NCI-H187 treated with DMSO at 0.1 percent for 48 hours (cell line): ENCODE results near the gene SMURF1.

Experiments
- DNase-seq: peaks from one replicate; lab custom pipeline; 2025; lab: John Stamatoyannopoulos, UW

The SMURF1 gene

DNA sequence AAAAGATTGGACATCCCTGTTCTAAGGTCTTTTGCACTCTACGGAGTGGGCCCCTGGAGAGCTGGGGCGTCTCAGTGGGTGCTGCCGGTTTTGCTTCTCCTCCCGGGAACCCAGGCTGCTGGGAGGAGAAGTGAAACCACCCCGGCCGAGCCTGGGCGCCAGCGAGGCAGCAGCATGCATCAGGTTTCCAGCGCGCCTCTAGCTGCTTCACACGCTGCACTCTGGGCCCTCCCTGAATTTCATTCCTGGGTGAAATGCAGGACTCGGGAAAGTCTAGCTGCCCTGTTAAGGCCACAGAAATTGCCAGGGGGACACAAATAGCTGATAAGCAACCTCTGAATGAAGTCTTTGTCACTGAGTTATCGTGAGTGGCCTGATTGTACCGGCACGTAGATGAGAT, 138.1 kb downstream of the SMURF1 start:
- no peak for DNase-seq

DNA sequence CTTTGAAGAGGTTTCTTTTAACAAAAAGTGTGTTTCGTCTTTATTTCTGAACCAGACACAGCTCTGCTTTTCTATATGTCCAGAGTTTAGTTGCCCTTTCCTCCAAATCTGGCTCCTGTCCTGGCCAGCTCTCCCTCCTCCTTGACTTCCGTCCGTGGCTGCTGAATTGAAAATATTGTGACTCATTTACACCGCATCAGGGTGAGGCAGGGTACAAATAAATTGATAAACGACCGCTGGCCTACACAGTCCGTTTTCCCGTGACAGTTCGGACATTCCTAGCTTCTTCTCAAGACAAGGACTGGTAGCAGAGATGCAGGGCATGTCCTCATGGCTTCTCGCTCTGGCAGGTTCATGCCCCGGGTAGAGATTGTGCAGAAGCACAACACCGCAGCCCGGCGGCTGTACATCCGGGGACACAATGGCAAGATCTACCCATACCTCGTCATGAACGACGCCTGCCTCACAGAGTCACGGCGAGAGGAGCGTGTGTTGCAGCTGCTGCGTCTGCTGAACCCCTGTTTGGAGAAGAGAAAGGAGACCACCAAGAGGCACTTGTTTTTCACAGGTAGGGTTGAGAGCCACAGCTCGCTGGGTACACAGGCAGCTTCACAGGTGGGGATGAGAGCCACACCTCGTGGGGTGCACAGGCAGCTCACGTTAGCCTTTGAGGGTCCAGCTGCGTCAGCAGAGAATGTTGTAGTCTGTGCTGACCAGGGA, 139.0 kb downstream of the SMURF1 start:
- DNase-seq: no peak

DNA sequence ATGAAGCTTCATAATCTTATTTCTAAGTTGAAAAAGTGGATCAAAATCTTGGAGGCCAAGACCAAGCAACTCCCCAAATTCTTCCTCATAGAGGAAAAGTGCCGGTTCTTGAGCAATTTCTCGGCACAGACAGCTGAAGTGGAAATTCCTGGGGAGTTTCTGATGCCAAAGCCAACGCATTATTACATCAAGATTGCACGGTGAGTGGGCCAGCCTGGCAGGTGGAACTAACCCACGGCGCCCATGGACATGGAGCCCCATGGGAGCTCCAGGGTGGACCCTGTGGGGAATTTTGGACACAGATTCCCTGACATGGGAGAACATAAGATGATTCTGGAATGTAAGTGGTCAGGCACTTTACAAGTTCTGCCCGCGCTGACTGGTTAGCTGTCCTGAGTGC, 139.7 kb downstream of the SMURF1 start:
- no peak for DNase-seq

DNA sequence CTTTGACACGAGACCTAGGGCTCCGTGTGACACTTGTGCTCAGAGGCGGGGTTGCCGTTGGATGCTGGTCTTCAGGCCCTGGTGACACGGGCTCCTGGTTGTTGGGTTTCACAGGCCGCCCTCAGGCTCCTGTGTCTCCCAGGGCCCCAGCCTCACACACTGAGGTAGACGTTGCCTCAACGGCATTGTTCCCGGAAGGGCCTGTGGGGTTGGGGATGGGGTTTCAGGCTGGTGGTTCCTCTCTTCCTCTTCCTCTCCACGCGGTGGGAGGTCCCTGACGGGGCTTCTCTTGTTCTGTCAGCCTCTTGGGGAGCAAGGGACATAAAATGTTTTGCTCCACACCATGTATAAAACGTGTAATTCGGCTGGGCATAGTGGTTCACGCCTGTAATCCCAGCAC, 140.5 kb downstream of the SMURF1 start:
- no peak for DNase-seq

DNA sequence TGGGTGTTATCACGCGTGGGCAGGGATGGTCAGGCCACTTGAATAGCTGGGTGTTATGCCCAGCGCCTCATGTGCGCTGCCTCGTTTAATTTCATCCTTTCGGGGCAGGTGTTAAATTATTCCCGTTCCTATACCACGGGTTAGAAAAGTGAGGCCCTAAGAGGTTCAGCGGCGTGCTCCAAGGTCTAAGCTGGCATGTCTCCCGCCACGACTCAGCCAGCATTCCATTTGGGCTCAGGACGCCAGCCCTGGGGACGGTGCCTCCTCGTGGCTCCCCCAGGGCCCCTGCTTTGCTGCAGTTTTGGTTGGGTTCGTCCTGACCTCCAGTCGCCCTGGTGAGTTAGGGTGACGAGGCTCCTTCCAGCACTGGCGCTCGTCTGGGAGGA, 141.1 kb downstream of the SMURF1 start:
- DNase-seq: no peak

DNA sequence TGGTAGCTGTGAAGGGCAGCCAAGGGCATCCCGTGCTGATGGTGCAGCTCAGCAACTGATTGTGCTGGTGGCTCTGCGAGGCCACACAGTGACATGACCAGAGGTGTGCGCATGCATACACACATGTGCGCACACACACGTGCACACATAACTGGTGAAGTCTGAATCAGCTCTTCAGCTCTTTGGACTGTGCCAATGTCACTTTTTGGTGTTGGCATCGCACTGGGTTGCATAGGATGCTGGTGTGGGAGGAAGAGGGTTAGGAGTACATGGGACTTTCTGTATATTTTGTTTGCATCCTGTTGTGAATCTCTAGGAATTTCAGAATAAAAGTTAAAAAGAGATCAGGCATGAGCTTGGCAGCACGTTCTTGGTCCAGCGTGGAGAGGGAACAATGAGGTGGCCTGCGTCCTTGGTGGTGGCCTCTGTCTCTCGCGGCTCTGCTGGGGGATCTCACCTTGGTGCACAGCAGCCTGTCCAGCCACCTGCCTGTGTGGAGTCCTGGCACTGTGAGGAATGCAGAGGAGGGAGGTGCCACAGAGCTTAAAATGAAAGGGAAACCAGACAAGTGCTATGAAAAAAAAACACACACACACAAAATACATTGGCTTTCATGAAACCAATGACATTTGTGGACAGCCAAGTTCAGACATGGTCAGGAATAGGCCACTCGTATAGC, 141.6 kb downstream of the SMURF1 start:
- no peak for DNase-seq

DNA sequence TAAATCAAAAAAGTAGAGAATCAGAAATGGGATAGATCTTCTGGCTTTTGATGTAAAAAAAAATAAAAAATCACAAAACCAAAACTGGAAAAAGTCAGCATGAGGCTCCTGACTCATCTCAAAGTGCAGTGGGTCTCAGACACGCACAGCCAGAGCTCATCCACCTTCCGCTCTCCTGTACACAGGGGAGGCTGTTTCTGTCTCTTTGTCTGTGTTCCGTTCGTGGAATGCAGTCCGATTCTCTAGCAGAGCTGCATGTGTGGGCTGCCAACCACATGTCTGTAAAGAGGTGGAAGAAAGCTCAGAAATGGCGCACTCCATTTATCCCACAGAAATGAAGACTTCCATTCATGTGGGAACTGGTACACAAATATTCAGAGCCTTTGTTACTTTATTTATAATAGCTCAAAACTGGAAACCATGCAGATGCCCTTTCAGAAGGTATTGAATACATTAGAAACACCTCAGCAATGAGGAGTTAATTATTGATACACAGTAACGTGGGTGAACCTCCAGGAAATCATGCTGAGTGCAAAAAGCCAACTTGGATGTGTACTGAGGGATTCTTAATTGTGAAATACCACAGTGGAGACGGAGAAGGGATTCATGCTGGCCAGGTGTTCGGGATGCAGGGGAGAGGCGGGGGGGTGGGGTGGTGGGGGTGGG, 142.3 kb downstream of the SMURF1 start:
- no peak for DNase-seq

DNA sequence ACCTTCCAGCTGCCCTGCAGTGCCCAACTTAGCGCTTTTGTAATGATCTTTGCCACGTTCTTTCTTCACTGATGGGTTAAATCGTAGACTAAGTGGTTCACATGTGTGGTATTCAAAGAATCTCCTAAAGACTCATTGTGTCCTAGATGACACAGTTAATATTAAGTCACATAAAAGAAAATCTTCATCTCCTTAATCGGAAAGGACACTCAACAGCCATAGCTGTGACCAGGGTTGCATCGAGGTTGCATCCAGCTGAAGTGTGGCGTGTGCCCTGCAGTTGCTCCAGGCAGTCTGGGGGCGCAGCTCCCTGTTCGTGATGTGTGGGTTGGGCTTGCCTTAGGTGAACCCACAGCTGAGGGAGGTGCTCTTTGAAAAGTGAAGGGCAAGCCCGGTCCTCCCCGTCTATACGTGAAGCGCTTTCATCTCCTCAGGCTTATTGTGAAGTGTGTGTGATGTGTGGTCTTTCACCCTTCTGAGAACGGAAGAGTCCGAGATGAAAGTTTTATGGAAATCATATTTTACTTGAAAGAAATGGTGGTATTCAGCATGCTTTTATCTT, 142.9 kb downstream of the SMURF1 start:
- no peak for DNase-seq

DNA sequence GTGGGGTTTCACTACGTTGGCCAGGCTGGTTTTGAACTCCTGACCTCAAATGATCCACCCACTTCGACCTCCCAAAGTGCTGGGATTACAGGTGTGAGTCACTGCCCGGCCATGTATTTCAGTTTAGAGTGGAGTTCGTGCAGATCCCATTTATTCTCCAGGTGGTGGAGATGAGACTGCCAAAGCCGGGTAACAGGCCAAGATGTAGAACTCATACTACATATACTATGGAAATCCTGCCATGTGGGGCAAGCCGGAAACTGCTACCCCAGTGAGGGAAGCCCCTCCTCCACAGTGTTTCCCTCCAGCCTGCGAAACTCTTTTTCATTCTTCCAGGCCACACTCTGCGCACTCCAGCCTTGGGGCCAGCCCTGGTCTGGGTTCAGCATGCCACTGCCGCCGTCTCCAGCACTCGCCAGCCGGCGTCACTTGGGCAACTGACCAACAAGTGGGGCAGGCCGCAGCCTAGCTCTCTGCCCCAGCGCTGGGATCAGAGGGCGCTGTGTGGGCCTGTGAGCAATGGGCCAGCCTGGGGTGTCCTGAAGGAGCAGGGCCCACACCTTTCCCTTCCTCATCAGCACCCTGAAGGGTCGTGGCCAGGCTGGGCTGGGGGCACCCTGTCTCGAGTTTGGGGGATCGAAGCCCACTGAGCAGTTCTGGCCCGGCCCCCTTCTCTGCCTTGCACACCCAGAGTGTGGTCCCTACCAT, 143.6 kb downstream of the SMURF1 start:
- DNase-seq: no peak

DNA sequence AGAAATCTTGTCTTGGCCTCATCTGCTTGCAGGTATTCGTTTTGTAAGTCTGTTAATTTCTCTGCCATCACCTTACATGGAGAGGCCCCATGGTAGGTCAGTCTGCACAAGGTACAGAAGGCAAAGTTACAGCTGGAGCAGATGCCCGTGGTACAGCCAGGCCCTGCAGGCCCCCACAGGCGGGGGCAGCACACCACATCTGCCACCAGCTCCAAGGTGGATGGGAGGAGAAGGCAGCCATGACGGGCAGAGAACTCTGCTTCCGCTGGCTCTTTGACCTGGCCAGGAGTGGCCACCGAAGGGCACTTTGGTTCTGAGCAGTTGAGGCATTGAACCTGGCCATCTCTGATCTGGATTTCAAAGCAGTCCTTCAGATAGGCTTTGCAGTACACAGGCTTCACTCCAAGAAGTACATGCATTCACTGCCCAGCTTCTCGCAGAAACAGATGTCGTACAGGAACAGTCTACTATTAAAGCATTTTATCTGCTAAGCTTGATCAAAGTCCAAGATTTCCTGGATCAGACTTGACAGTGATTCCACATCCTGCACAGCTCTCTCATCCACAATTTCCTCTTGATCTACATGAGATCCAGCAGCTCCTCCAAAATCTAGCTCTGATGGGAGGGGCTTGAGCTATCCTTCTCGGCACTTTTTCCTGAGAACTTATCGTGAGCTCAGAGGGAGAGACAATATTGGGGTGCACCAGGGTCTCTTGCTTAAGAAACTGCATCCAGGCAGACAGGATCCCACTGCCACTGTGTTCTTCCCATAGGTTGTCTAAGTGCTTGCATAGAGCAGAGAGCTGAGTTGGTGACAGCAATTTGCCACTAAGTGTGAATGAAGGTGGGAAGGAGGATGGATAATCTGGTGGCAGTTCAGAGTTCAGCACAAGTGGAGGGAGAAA, 144.8 kb downstream of the SMURF1 start:
- DNase-seq: no peak

DNA sequence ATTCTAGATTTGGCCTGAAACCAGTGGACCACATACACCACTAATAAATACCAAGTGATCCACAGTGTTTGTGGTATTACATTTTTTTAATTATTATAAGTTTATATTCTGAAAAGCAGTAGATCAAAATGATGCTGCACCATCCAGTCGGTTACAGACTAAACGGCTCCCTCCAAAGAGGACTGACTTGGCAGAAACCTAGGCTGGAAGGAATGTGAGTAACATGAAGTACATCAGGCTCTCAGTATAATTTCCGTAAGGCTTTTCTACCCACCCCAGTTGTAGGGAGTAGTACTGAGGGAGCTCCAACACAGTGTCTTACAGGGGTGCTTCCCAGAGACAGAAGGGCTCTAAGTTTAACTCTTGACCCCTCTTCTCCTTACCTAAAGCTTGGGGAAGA, 146.1 kb downstream of the SMURF1 start:
- no peak for DNase-seq

DNA sequence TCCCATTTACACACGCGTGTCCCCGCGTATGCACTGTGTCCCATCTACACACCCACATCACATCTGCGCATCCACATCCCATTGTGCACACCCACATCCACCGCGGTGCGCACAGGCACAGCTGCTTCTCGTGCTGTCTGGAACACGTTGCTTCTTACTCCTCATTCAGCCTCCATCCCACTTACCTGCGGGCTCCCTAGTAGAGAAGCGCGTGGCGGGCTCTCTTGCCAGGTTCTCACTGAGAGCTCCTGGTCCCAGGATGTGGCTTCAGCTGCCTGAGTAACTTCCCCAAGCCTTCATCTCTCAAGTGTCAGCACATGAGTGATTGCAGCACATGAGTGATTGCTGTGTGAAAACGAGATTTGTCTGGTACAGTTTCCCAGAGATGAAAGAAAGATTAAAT, 147.8 kb downstream of the SMURF1 start:
- no peak for DNase-seq

DNA sequence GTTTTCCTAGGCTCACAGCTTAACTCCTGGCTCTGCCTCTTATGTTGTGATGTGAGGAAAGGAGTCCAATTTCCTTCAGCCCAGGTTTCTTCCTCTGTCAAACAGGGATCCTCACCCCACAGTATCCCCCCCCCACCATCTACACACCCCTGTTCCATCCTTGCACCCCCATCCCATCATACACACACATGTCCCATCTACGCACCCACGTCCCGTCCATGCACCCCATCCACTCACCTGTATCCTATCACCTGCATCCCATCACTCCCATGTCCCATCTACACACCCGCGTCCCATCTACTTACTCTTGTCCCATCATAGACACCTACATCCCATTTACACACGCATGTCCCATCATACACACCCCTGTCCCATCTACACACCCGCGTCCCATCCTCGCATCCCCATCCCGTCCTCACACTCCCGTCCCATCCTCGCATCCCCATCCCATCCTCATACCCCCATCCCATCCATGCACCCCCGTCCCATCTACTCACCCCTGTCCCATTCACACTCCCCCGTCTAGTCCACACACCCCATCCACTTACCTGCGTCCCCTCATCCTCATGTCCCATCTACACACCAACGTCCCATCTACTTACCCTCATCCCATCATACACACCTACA, 148.3 kb downstream of the SMURF1 start:
- no peak for DNase-seq

DNA sequence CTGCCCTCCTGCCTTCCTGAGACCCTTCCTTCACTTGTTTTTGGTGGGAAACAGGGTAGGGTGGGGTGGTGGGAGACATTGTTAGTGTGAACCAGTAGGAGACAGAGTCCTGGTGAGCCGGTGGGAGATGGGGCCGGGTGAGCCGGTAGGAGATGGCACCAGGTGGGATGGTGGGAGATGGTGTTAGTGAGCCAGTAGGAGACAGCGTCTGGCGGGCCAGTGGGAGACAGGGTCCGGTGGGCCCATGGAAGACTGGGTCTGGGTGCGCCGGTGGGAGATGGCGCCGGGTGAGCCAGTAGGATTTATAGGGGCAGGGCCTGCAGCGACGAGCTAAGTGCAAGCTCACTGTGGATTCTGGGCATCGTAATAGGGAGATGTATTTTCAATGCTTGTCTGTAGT, 148.8 kb downstream of the SMURF1 start:
- DNase-seq: no peak

DNA sequence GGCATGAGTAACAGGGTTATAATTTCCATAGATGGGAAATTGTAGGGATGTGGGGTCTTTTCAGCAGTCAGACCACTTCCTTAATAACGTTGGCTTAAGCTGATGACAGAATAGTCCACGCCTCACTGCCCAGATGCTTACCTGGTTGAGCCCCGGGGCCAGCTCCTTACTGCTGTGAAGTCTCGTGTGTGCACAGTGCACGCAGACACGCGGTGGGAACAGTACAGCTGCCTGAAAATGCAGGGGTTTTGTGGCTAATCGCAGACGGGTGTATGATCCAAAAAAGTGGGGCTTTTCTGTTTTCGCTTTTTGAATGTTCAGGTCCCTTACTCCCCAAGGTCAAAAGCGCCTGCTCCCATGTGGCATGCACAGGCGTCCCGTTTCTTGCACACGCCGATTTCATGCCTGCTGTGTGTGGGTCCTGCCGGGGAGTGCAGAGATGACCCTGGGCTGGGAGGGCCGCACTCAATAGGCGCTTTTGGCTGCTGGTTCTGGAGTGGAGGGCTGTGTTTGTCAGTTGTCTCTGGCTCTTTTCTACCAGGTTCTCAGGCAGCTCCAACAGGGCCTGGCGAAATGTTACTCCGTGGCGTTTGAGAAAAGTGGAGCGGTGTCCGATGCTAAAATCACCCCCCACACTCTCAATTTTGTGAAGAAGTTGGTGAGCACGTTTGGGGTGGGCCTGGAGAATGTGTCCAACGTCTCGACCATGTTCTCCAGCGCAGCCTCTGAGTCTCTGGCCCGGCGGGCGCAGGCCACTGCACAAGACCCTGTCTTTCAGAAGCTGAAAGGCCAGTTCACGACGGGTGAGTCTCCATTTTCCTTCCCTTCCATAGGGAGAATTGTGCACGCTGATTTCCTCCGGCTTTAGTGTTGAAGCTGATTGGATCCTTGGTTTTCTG, 149.6 kb downstream of the SMURF1 start:
- DNase-seq: no peak

DNA sequence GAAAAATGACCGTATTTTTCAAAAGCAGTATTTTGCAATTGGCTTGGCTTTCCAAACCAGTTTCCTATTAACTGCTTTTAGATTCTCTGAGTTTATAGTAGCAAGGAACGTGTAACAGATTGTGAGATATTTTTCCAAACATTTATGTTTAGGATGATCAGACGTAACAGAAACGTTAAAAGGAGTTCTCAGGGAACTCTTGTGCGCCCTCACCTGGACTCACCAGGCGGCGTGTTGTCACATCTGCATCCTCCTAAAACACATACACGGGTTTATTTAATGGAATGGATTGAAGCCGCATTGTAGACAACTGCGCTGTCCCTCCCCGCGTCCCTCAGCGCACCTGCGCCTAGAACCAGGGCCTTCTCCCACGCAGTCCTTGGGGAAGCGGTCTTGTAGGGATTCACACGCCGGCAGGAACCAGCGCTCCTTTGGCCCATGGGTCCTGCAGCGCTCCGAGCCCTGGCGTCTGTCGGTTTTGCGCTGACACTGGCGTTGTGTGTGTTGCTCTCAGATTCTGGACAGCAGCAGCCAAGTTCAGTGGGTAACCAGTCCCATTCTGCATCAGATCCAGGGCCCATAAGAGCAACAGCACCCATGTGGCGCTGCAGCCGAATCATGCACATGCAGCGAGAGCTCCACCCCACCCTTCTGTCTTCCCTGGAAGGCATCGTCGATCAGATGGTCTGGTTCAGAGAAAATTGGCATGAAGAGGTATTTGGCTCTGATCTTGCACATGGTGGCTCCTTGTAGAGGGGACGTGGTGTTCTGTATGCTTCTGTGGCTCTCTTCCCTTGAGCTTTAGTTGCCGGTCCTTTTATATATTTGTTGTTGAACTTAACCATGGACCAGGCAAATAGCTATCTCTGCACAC, 150.6 kb downstream of the SMURF1 start:
- no peak for DNase-seq

DNA sequence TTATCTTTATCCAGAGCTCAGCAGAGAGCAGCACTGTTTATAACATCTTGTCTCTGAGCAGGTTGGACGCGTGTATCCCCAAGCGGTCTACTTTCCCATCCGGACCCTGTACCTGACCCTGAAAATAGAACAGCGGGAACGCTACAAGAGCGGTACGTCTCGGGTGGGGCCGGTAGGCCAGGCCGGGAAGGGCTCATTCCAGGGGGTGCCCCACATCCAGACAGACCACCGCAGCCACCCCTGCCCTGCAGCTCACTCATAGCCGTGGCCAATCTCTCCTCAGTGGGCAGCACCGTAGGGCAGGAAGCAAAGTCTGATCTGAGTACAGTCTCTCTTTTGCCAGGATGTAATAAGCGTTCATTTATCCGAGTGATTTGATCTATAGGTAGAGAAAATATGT, 151.8 kb downstream of the SMURF1 start:
- no peak for DNase-seq

DNA sequence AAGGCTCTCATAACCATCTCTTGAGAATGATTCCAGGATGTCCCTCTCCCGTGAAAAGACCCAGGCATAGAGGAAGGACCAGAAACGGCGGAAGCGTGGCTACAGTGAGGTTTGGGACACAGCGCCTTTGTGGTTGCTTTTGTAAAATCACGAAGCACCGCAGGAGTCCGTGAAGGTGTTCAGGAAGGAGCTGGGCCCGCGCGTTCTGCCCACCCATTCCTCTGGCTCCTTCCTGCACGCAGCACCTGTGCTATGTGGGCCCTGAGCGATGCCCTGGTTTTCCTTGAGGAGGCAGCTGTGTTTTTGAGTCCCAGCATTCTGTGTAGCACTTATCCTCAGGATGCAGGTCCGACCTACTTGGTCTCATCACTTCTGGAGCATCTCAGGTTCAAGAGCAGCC, 152.8 kb downstream of the SMURF1 start:
- no peak for DNase-seq

DNA sequence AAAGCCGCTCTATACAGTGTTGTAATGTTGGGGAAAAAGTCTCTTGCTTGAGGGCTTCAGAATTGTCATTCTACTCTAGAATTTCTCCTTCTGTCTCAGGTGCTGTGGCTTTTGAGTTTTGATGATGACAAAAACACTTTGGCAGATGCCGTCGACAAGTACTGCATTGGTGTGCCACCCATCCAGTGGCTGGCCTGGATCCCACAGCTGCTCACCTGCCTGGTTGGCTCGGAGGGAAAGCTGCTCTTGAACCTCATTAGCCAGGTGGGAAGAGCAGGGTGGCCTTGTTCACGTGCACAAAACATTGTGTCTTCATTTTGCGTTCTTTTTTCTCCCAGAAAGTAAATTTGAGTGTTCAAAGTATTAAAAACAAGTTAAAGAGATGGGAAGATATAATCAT, 153.6 kb downstream of the SMURF1 start:
- DNase-seq: no peak
